Measurements from ENCODE around the gene LRP5.

GRCh38 chr11:68372114-68372513 lies 59.7 kb downstream of the LRP5 start:
- TF ChIP-seq CTCF (IDR thresholded peaks at IDR 0.05) (no peak), POLR2A (IDR thresholded peaks at IDR 0.05) (no peak), EP300 (IDR thresholded peaks at IDR 0.05) (no peak)

All from suprapubic skin (tissue), 3 donors.